Measurements from ENCODE around the gene HNF1A. TPM values are rescaled to one million over a fixed set of nuclear protein-coding genes. Genes with fewer than 3 reads are reported as not detected.

Gene HNF1A
- total and polyA plus RNA-seq, 7 experiments from 2014 or later: not detected

DNA sequence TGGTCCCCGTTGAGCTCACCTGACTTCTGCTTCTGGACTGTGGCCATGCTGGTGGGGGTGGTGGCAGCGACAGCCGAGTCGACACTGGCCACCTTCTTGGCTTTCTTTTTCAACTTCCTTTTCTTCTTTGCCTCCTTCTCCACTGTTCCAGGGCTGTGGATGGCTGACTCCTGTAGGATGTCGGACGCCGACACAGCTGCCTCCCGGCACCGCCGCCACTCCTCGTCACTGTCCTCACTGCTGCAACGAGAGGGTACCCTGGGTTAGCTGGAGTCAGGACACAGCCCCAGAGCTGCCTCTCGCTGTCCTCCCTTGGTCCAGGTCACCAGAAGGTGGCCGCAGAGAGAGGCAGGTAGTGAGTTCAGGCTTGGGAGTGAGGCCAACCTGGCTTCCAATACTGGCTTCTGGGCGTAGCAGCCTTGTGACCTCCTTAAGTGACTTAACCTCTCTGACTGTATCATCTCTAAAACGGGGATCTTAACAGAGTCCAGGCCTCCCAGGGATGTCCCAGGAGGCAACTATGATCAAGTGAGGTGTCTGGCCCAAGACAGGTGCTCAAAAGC, 26.0 kb downstream of the HNF1A start:
- Histone ChIP-seq H3K27ac (ENCODE audit: low read depth, low read length) (no peak overlapping the region), H3K36me3 (ENCODE audit: control insufficient read depth in 2 of 3, insufficient read depth in 3 of 3, low read length in 3 of 3) (peaks cover 4 to 73% (median 4%) of the 10 kb centered on the region in 3 experiments), H3K4me1 (ENCODE audit: control insufficient read depth in 2 of 2, insufficient read depth in 2 of 2, low read length in 2 of 2) (no peaks in the 10 kb centered on the region), H3K9me3 (ENCODE audit: control insufficient read depth in 2 of 3, low read length in 3 of 3) (no peaks in the 10 kb centered on the region), H3K4me3 (ENCODE audit: low read length) (no peak overlapping the region), H3K27me3 (ENCODE audit: control insufficient read depth in 2 of 2, insufficient read depth in 2 of 2, low read length in 2 of 2) (no peaks in the 10 kb centered on the region)
- intact Hi-C loops (cut with micrococcal nuclease): loop anchor here in 1 of 2 donors (2.0 kb wide), 1 partner anchor 106 kb away; no protein-coding TSS in a partner anchor
- peaks cover 0 to 5% (median 0%) of the 10 kb centered on the region in 7 donors for H3K4me1 Mint-ChIP-seq
- no peaks in the 10 kb centered on the region for H3K9me3 Mint-ChIP-seq
- CTCF ChIA-PET: interaction anchor here (0.6 kb wide), 1 partner anchor 121 kb away, joined by 3 read pairs; no protein-coding TSS in a partner anchor
- POLR2A ChIA-PET: no interaction called here
- H3K4me3 Mint-ChIP-seq: no peak overlapping the region
- peaks cover 0 to 45% (median 12%) of the 10 kb centered on the region in 5 donors for H3K36me3 Mint-ChIP-seq
- ATAC-seq (no peak), DNase-seq (no peak)
- no peak overlapping the region for H3K27ac Mint-ChIP-seq
- H3K27me3 Mint-ChIP-seq: no peaks in the 10 kb centered on the region

DNA sequence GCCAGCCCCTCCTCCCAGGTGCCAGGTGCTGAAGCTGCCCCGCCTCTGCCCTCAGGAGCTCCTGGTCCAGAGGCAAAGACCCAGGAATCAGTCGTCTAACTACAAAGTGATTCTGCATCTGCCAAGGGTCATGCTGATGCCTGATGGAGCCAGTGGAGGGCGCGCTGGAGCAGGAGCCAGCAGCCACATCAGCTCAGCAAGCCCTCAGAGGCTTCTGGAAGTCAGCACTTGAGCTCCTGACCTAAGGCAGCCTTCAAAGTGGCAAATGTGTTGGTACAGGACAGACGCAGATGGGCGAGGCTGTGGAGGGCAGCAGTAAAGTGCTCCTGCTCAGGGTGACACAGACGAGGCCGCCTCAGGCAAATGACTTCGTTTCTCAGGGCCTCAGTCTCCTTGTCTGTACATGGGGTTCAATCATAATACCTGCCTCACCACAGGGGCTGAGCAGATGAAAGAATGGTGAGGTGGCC, 27.0 kb downstream of the HNF1A start:
- Histone ChIP-seq H3K27me3 (ENCODE audit: control insufficient read depth in 2 of 2, insufficient read depth in 2 of 2, low read length in 2 of 2) (no peaks in the 10 kb centered on the region), H3K36me3 (ENCODE audit: control insufficient read depth in 2 of 3, insufficient read depth in 3 of 3, low read length in 3 of 3) (peaks cover 4 to 84% (median 6%) of the 10 kb centered on the region in 3 experiments), H3K27ac (ENCODE audit: low read depth, low read length) (no peak overlapping the region), H3K4me3 (ENCODE audit: low read length) (no peak overlapping the region), H3K9me3 (ENCODE audit: control insufficient read depth in 2 of 3, low read length in 3 of 3) (no peaks in the 10 kb centered on the region), H3K4me1 (ENCODE audit: control insufficient read depth in 2 of 2, insufficient read depth in 2 of 2, low read length in 2 of 2) (no peaks in the 10 kb centered on the region)
- intact Hi-C loops (cut with micrococcal nuclease): loop anchor here (1.0 to 2.0 kb wide), 3 partner anchors 91 to 105 kb away; no protein-coding TSS in a partner anchor
- DNase-seq (peak in 6 of 9 donors; percentile 17 to 49 (median 19)), ATAC-seq (peak; percentile 54)
- H3K36me3 Mint-ChIP-seq: peaks cover 0 to 45% (median 12%) of the 10 kb centered on the region in 5 donors
- no peak overlapping the region for H3K4me3 Mint-ChIP-seq
- no peaks in the 10 kb centered on the region for H3K9me3 Mint-ChIP-seq
- no peaks in the 10 kb centered on the region for H3K27me3 Mint-ChIP-seq
- CTCF ChIA-PET: interaction anchor here (1.0 kb wide), 1 partner anchor 54 kb away, joined by 3 read pairs; no protein-coding TSS in a partner anchor
- POLR2A ChIA-PET: no interaction called here
- H3K27ac Mint-ChIP-seq: peak overlapping the region in 3 of 9 donors; percentile 8 to 65 (median 30)
- H3K4me1 Mint-ChIP-seq: peaks cover 0 to 5% (median 0%) of the 10 kb centered on the region in 7 donors

DNA sequence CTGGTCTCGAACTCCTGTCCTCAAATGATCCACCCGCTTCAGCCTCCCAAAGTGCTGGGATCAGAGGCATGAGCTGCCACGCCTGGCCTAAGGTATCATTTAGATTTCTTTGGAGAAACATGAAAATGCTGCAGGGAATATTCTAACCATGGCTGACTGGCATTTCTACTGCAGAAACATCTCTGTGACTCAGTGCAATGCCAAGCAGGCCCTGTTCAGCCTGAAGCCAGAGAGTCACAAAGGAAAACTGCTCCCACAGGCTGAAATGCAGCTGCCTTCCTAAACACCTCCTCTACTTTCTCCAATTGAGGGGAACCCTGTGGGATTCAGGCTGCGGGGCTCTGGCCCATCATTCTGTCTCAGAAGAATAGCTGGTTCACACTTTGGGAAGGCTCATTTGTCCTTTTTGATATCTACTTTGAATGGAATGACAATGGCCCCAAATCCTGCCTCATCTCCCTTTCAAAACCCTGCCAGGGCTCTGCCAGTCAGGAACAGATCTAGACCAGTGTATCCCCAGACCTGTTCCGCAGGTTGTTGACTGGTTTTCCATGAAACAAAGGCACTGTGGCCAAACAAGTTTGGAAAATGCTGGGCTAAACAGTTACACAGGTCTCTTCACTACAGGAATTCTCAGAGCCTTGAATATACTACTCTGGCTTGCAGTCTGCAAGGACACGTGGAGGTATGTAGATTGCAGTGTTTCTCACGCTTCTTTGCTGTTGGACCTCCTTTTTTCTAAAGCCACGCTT, 30.2 kb downstream of the HNF1A start:
- Histone ChIP-seq H3K4me1 (ENCODE audit: control insufficient read depth in 2 of 2, insufficient read depth in 2 of 2, low read length in 2 of 2) (no peaks in the 10 kb centered on the region), H3K36me3 (ENCODE audit: control insufficient read depth in 2 of 3, insufficient read depth in 3 of 3, low read length in 3 of 3) (peaks cover 6 to 81% (median 7%) of the 10 kb centered on the region in 3 experiments), H3K9me3 (ENCODE audit: control insufficient read depth in 2 of 3, low read length in 3 of 3) (no peaks in the 10 kb centered on the region), H3K27ac (ENCODE audit: low read depth, low read length) (no peak overlapping the region), H3K27me3 (ENCODE audit: control insufficient read depth in 2 of 2, insufficient read depth in 2 of 2, low read length in 2 of 2) (no peaks in the 10 kb centered on the region), H3K4me3 (ENCODE audit: low read length) (no peak overlapping the region)
- no peak overlapping the region for H3K4me3 Mint-ChIP-seq
- ATAC-seq: no peak
- DNase-seq: no peak
- no peaks in the 10 kb centered on the region for H3K9me3 Mint-ChIP-seq
- intact Hi-C loops (cut with micrococcal nuclease): no loop called here
- ChIA-PET CTCF (interaction anchor here (0.6 kb wide), 1 partner anchor 1150 kb away, joined by 3 read pairs; no protein-coding TSS in a partner anchor), POLR2A (no interaction called here)
- no peak overlapping the region for H3K27ac Mint-ChIP-seq
- peaks cover 9 to 56% (median 15%) of the 10 kb centered on the region in 5 donors for H3K36me3 Mint-ChIP-seq
- no peaks in the 10 kb centered on the region for H3K27me3 Mint-ChIP-seq
- H3K4me1 Mint-ChIP-seq: peaks cover 2 to 12% (median 6%) of the 10 kb centered on the region in 7 donors

DNA sequence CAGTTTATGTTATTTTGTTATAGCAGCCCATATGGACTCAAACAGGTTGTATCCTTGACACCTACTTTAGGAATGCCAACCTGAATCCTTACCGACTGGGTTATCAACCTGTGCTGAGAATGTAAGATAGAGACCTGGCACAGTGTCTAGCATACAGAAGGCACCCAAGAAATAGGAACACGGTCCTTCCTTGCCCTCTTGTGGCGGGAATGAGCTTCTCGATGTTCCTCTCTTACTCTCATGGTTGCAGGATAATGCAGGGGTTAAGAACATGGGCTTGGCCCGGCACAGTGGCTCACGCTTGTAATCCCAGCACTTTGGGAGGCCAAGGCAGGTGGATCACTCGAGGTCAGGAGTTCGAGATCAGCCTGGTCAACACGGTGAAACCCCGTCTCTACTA, 31.4 kb downstream of the HNF1A start:
- H3K36me3 ChIP-seq (ENCODE audit: control insufficient read depth in 2 of 3, insufficient read depth in 3 of 3, low read length in 3 of 3): peaks cover 3 to 69% (median 6%) of the 10 kb centered on the region in 3 experiments
- H3K27me3 ChIP-seq (ENCODE audit: control insufficient read depth in 2 of 2, insufficient read depth in 2 of 2, low read length in 2 of 2): no peaks in the 10 kb centered on the region
- POLR2A ChIA-PET: no interaction called here
- intact Hi-C loops (cut with micrococcal nuclease): no loop called here
- Mint-ChIP-seq H3K4me1 (peaks cover 6 to 14% (median 7%) of the 10 kb centered on the region in 7 donors), H3K27me3 (no peaks in the 10 kb centered on the region), H3K9me3 (no peaks in the 10 kb centered on the region), H3K4me3 (no peak overlapping the region), H3K36me3 (peaks cover 9 to 47% (median 11%) of the 10 kb centered on the region in 5 donors), H3K27ac (no peak overlapping the region)
- CTCF ChIA-PET: interaction anchor here (0.8 kb wide), 1 partner anchor 363 kb away, joined by 3 read pairs; no protein-coding TSS in a partner anchor
- H3K4me1 ChIP-seq (ENCODE audit: control insufficient read depth in 2 of 2, insufficient read depth in 2 of 2, low read length in 2 of 2): no peaks in the 10 kb centered on the region
- no peak overlapping the region for H3K4me3 ChIP-seq (ENCODE audit: low read length)
- no peaks in the 10 kb centered on the region for H3K9me3 ChIP-seq (ENCODE audit: control insufficient read depth in 2 of 3, low read length in 3 of 3)
- DNase-seq (no peak), ATAC-seq (no peak)
- H3K27ac ChIP-seq (ENCODE audit: low read depth, low read length): no peak overlapping the region

DNA sequence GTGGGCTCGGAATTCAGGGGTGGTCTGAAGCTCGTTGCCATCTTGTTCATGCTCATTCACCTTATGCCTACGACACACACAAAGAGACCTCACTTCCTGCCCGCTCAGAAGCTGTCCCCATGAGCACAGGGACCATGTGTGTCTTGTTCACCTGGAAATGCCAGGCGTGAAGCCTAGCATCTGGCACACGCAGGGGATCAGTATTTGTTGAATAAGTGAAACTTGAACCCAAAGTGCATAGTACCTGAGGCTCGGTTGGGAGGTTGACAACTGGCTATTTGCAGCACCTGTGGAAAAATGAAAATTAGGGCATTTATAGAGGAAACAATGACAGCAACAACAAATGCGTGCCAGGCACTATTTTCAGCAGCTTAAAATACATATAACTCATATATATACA, 32.5 kb downstream of the HNF1A start:
- Histone ChIP-seq H3K36me3 (ENCODE audit: control insufficient read depth in 2 of 3, insufficient read depth in 3 of 3, low read length in 3 of 3) (peaks cover 3 to 60% (median 6%) of the 10 kb centered on the region in 3 experiments), H3K4me1 (ENCODE audit: control insufficient read depth in 2 of 2, insufficient read depth in 2 of 2, low read length in 2 of 2) (peaks cover 6% of the 10 kb centered on the region in 2 donors), H3K27ac (ENCODE audit: low read depth, low read length) (no peak overlapping the region), H3K27me3 (ENCODE audit: control insufficient read depth in 2 of 2, insufficient read depth in 2 of 2, low read length in 2 of 2) (no peaks in the 10 kb centered on the region), H3K4me3 (ENCODE audit: low read length) (no peak overlapping the region), H3K9me3 (ENCODE audit: control insufficient read depth in 2 of 3, low read length in 3 of 3) (no peaks in the 10 kb centered on the region)
- no peak for ATAC-seq
- Mint-ChIP-seq H3K27ac (no peak overlapping the region), H3K27me3 (no peaks in the 10 kb centered on the region), H3K4me3 (no peak overlapping the region), H3K36me3 (peaks cover 4 to 41% (median 9%) of the 10 kb centered on the region in 5 donors), H3K4me1 (peaks cover 13 to 25% (median 18%) of the 10 kb centered on the region in 7 donors), H3K9me3 (no peaks in the 10 kb centered on the region)
- DNase-seq: no peak
- intact Hi-C loops (cut with micrococcal nuclease): no loop called here
- ChIA-PET POLR2A (interaction anchor here (0.6 kb wide), 2 partner anchors 151 to 1980 kb away, joined by 3 read pairs; no protein-coding TSS in a partner anchor), CTCF (no interaction called here)

DNA sequence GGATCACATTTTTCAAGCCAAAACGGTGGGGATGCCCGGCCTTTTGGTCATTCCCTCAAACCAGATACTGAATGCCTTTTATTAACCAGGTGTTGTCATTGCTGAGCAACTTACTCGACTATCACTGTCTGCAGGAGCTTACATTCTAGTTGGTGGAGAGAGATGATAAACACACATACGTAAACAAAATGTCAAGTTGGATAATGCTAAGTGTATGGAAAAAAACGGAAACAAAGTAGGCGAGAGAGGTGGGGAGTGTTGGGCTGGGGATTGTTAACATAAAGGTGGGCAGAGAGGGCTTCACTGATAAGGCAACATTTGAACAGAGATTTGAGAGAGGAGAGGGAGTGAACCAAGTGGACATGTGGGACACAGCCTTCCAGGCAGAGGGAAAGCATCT, 33.5 kb downstream of the HNF1A start:
- H3K4me1 Mint-ChIP-seq: peaks cover 17 to 32% (median 24%) of the 10 kb centered on the region in 7 donors
- no peaks in the 10 kb centered on the region for H3K27me3 Mint-ChIP-seq
- Histone ChIP-seq H3K36me3 (ENCODE audit: control insufficient read depth in 2 of 3, insufficient read depth in 3 of 3, low read length in 3 of 3) (peaks cover 3 to 59% (median 6%) of the 10 kb centered on the region in 3 experiments), H3K27me3 (ENCODE audit: control insufficient read depth in 2 of 2, insufficient read depth in 2 of 2, low read length in 2 of 2) (no peaks in the 10 kb centered on the region), H3K9me3 (ENCODE audit: control insufficient read depth in 2 of 3, low read length in 3 of 3) (no peaks in the 10 kb centered on the region), H3K4me1 (ENCODE audit: control insufficient read depth in 2 of 2, insufficient read depth in 2 of 2, low read length in 2 of 2) (peaks cover 6 to 11% of the 10 kb centered on the region in 2 donors), H3K27ac (ENCODE audit: low read depth, low read length) (no peak overlapping the region), H3K4me3 (ENCODE audit: low read length) (no peak overlapping the region)
- no peak overlapping the region for H3K27ac Mint-ChIP-seq
- DNase-seq (no peak), ATAC-seq (no peak)
- ChIA-PET CTCF (no interaction called here), POLR2A (interaction anchor here (0.6 kb wide), 1 partner anchor 223 kb away, joined by 3 read pairs; no protein-coding TSS in a partner anchor)
- intact Hi-C loops (cut with micrococcal nuclease): no loop called here
- peaks cover 3 to 34% (median 14%) of the 10 kb centered on the region in 5 donors for H3K36me3 Mint-ChIP-seq
- no peaks in the 10 kb centered on the region for H3K9me3 Mint-ChIP-seq
- no peak overlapping the region for H3K4me3 Mint-ChIP-seq
